ENCODE measurements around the gene PCDH15. TPM values are rescaled to one million over a fixed set of nuclear protein-coding genes. Genes with fewer than 3 reads are reported as not detected.

The PCDH15 gene
- total RNA-seq, 1 experiment from 2014 or later: not detected

GRCh38 chr10:53839440-53840039 lies 961.5 kb downstream of the PCDH15 start:
- no TSS peak for BruUV-seq (replicated peaks)
- Histone ChIP-seq H3K9me3 (ENCODE audit: low read depth, low read length, poor library complexity, severe bottlenecking) (peaks cover 4% of the 10 kb centered on the region), H3K4me1 (ENCODE audit: insufficient read depth, low read length, poor library complexity, severe bottlenecking) (no peaks in the 10 kb centered on the region), H3K27me3 (replicated peaks; ENCODE audit: insufficient read depth, low read depth, low read length, poor library complexity) (no peaks in the 10 kb centered on the region), H3K27ac (ENCODE audit: low read depth, low read length, poor library complexity, severe bottlenecking) (no peak overlapping the region), H3K36me3 (ENCODE audit: insufficient read depth, low read length, poor library complexity, severe bottlenecking) (no peaks in the 10 kb centered on the region), H3K4me3 (ENCODE audit: low read depth, low read length, poor library complexity, severe bottlenecking) (no peak overlapping the region)
- ChIA-PET POLR2A (ENCODE audit: low non-redundant PET) (no interaction called here), CTCF (interaction anchor here (0.6 kb wide), 1 partner anchor 180 kb away, joined by 6 read pairs; no protein-coding TSS in a partner anchor)
- peak; percentile 31 for DNase-seq (ENCODE audit: low spot score)
- TF ChIP-seq CTCF (conservative IDR thresholded peaks at IDR 0.05; ENCODE audit: low read depth, low read length) (peak; percentile 49; the same call in 1 of the 2 replicates), EZH2 (IDR thresholded peaks at IDR 0.05; ENCODE audit: borderline replicate concordance, low read depth, low read length, poor library complexity, severe bottlenecking) (no peak)
- intact Hi-C loops (cut with micrococcal nuclease; ENCODE audit: unreplicated experiment): no loop called here

- intact Hi-C loops (cut with micrococcal nuclease; ENCODE audit: unreplicated experiment): no loop called here
- BruUV-seq (replicated peaks): no TSS peak
- no peaks in the 10 kb centered on the region for H3K36me3 ChIP-seq (ENCODE audit: insufficient read depth, low read length, poor library complexity, severe bottlenecking)
- CTCF ChIA-PET: no interaction called here
- H3K4me3 ChIP-seq (ENCODE audit: low read depth, low read length, poor library complexity, severe bottlenecking): no peak overlapping the region
- no peaks in the 10 kb centered on the region for H3K27me3 ChIP-seq (replicated peaks; ENCODE audit: insufficient read depth, low read depth, low read length, poor library complexity)
- no peak for TF ChIP-seq EZH2 (IDR thresholded peaks at IDR 0.05; ENCODE audit: borderline replicate concordance, low read depth, low read length, poor library complexity, severe bottlenecking)
- TF ChIP-seq CTCF (conservative IDR thresholded peaks at IDR 0.05; ENCODE audit: low read depth, low read length): no peak
- no peak for DNase-seq (ENCODE audit: low spot score)
- POLR2A ChIA-PET (ENCODE audit: low non-redundant PET): no interaction called here
- no peaks in the 10 kb centered on the region for H3K4me1 ChIP-seq (ENCODE audit: insufficient read depth, low read length, poor library complexity, severe bottlenecking)
- H3K9me3 ChIP-seq (ENCODE audit: low read depth, low read length, poor library complexity, severe bottlenecking): no peaks in the 10 kb centered on the region
- H3K27ac ChIP-seq (ENCODE audit: low read depth, low read length, poor library complexity, severe bottlenecking): no peak overlapping the region
Measured at GRCh38 chr10:53836638-53837037, 964.4 kb downstream of the PCDH15 start.

- H3K4me1 ChIP-seq (ENCODE audit: insufficient read depth, low read length, poor library complexity, severe bottlenecking): no peaks in the 10 kb centered on the region
- ChIA-PET POLR2A (ENCODE audit: low non-redundant PET) (no interaction called here), CTCF (no interaction called here)
- no peak overlapping the region for H3K4me3 ChIP-seq (ENCODE audit: low read depth, low read length, poor library complexity, severe bottlenecking)
- peaks cover 6% of the 10 kb centered on the region for H3K9me3 ChIP-seq (ENCODE audit: low read depth, low read length, poor library complexity, severe bottlenecking)
- no peaks in the 10 kb centered on the region for H3K27me3 ChIP-seq (replicated peaks; ENCODE audit: insufficient read depth, low read depth, low read length, poor library complexity)
- DNase-seq (ENCODE audit: low spot score): no peak
- no peak overlapping the region for H3K27ac ChIP-seq (ENCODE audit: low read depth, low read length, poor library complexity, severe bottlenecking)
- H3K36me3 ChIP-seq (ENCODE audit: insufficient read depth, low read length, poor library complexity, severe bottlenecking): no peaks in the 10 kb centered on the region
- TF ChIP-seq EZH2 (IDR thresholded peaks at IDR 0.05; ENCODE audit: borderline replicate concordance, low read depth, low read length, poor library complexity, severe bottlenecking) (no peak), CTCF (conservative IDR thresholded peaks at IDR 0.05; ENCODE audit: low read depth, low read length) (no peak)
- no TSS peak for BruUV-seq (replicated peaks)
- intact Hi-C loops (cut with micrococcal nuclease; ENCODE audit: unreplicated experiment): no loop called here
Measured at GRCh38 chr10:53833908-53834307, 967.1 kb downstream of the PCDH15 start.

Data from A673 (cell line).